SU-DHL-6 (cell line): ENCODE results near the gene TNFAIP8L1.

ENCODE experiments used
- H2AFZ ChIP-seq: fragments of 200-600 bp; sonication (generic); 2 replicates; pipeline ENCODE4 v1.6.1; 2014; ENCODE audit warnings: low read depth, mild to moderate bottlenecking, moderate library complexity, mixed read lengths, antibody characterized with exemption, low read length; ENCODE audit not compliant: severe bottlenecking
- H3F3A ChIP-seq: fragments of 200-600 bp; shearing (Covaris generic); 2 replicates; pipeline ENCODE4 v1.6.0; 2016; ENCODE audit warnings: antibody characterized with exemption, mild to moderate bottlenecking; ENCODE audit not compliant: insufficient read depth
- H3K27ac ChIP-seq: fragments of 200-600 bp; sonication (generic); 2 replicates; pipeline ENCODE4 v1.5.1; 2016; ENCODE audit warnings: low read depth, mild to moderate bottlenecking, low read length, moderate library complexity, mixed read lengths
- H3K27me3 ChIP-seq: fragments of 200-600 bp; sonication (generic), shearing (Covaris generic); 2 replicates; pipeline ENCODE4 v1.6.0; 2014; ENCODE audit warnings: mild to moderate bottlenecking, low read length
- H3K36me3 ChIP-seq: fragments of 200-600 bp; sonication (generic); 2 replicates; pipeline ENCODE4 v1.6.1; 2014; ENCODE audit warnings: mild to moderate bottlenecking, low read length, mixed read lengths
- H3K4me2 ChIP-seq: fragments of 300-600, 200-600 bp; shearing (Covaris generic), sonication (generic); 2 replicates; pipeline ENCODE4 v1.6.0; 2014; ENCODE audit warnings: low read length, low read depth, mild to moderate bottlenecking; ENCODE audit not compliant: poor library complexity, severe bottlenecking
- H3K4me3 ChIP-seq: fragments of 200-600 bp; sonication (generic); 2 replicates; pipeline ENCODE4 v1.5.1; 2014; ENCODE audit warnings: antibody characterized with exemption, low read length, mild to moderate bottlenecking, mixed read lengths; ENCODE audit not compliant: insufficient read depth, poor library complexity, severe bottlenecking
- H3K79me2 ChIP-seq: fragments of 200-600 bp; sonication (generic); 2 replicates; pipeline ENCODE4 v1.6.1; 2014; ENCODE audit warnings: mild to moderate bottlenecking, low read length, moderate library complexity; ENCODE audit not compliant: insufficient read depth
- H3K9ac ChIP-seq: fragments of 200-600 bp; sonication (generic); 2 replicates; pipeline ENCODE4 v1.7.0; 2014; ENCODE audit warnings: mild to moderate bottlenecking, low read length
- H3K9me2 ChIP-seq: fragments of 200-600 bp; sonication (generic); replicated peaks from 2 replicates; pipeline ENCODE4 v1.6.1; 2014; ENCODE audit warnings: low read length; ENCODE audit not compliant: insufficient read depth
- H3K9me3 ChIP-seq: fragments of 200-600 bp; sonication (generic); 2 replicates; pipeline ENCODE4 v1.6.1; 2014; ENCODE audit warnings: low read length, mixed read lengths; ENCODE audit not compliant: insufficient read depth
- H4K20me1 ChIP-seq: fragments of 200-600 bp; sonication (generic); 2 replicates; pipeline ENCODE4 v1.6.1; 2014; ENCODE audit warnings: low read depth, mild to moderate bottlenecking, antibody characterized with exemption, low read length, moderate library complexity, mixed read lengths
- EZH2phosphoT487 ChIP-seq: fragments of 200-600 bp; sonication (generic), shearing (Covaris generic); conservative IDR thresholded peaks from 2 replicates; pipeline ENCODE4 v1.6.1; 2018; ENCODE audit warnings: mild to moderate bottlenecking, antibody characterized with exemption, low read length, moderate library complexity, mixed read lengths
- TF ChIP-seq, protein P1 (sequence below): fragments of 200-600 bp; sonication (generic); IDR thresholded peaks from one replicate; pipeline ENCODE4 v1.5.1; 2017; ENCODE audit warnings: antibody characterized with exemption, mild to moderate bottlenecking, low read length, moderate library complexity; ENCODE audit not compliant: insufficient read depth, poor library complexity, severe bottlenecking

Gene TNFAIP8L1

DNA sequence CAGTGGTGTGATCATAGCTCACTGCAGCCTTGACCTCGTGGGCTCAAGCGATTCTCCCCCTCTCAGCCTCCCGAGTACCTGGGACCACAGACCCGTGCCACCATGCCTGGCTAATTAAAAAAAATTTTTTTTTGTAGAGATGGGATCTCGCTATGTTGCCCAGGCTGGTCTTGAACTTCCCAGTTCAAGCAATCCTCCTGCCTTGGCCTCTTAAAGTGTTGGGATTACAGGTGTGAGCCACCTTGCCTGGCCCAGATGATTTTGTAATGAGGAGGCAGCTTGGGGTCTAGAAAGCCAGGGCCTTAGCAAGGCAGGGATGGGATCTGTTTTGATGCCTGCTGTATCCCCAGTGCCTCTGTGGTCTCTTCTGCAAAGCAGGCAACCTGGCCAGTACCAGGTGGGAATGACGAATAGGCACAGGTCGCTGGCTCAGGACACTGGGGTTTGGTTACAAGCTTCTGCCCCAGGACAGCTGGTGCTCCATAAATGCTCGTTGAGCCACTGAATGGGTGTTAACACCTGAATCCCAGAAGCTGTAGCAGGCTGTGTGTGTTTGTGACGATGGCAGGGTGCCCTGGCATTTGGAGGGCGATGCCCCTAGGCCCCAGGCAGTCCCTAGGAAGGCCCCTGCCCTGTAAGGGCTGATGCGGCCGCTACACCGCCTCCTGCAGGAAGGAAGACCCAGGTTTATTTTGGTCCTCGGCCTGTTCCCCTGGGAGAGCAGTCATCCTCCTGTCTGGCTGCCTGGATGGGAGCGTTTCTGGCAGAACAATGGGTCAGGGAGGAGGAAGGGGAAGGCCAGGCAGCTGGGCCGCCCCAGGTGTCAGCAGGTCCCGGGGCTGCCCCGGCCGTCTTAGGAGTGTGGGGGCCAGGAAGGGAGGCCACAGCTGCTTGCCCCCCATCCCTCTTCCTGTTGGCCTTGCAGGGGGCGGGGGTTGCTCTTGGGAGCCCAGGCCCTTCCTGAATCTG, 8.6 kb downstream of the TNFAIP8L1 start:
- TF ChIP-seq EZH2phosphoT487 = no peak
- Histone ChIP-seq H3K4me3 (no peak overlapping the region), H3K9ac (no peak overlapping the region), H3K27ac (no peak overlapping the region), H3K36me3 (no peaks in the 10 kb centered on the region), H3F3A (no peaks in the 10 kb centered on the region), H3K9me2 (no peaks in the 10 kb centered on the region), H3K4me2 (no peak overlapping the region), H3K9me3 (no peaks in the 10 kb centered on the region), H2AFZ (no peak overlapping the region), H4K20me1 (no peaks in the 10 kb centered on the region), H3K27me3 (no peaks in the 10 kb centered on the region), H3K79me2 (peaks cover 6% of the 10 kb centered on the region; the same call in 1 of the 2 replicates)

DNA sequence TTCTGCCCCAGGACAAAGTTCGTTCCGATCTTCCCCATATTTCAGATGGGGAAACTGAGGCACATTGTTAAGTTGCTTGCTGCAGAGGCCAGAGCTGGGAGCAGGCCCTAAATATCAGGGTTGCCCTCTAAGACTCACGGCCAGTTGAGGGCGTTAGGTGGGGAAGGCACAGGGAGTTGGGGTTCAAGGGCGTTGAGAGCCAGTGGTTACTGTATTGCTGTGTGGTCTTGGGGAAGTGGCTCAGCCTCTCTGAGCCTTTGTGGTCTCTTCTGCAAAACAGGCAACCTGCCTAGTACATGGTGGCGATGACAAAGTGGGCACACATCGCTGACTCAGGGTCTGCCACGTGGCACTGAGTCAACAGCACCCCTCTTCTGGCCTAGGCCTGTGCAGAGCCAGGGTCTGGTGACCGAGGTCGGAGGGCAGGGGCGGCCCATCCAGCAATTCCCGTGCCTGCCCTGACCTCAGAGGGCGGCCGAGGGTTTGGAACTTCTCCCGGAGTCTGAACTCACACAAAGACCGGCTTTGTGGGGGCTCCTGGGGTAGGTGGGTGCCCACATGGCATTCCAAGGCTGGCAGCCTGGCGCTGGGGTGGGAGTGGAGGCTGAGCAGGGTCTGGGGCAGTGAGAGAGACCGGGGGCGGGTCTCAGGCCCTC, 10.2 kb downstream of the TNFAIP8L1 start:
- no peaks in the 10 kb centered on the region for H3F3A ChIP-seq
- no peak overlapping the region for H3K27ac ChIP-seq
- no peaks in the 10 kb centered on the region for H3K36me3 ChIP-seq
- H3K27me3 ChIP-seq = no peaks in the 10 kb centered on the region
- no peak overlapping the region for H2AFZ ChIP-seq
- TF ChIP-seq EZH2phosphoT487 = no peak
- TF ChIP-seq, protein P1, sequence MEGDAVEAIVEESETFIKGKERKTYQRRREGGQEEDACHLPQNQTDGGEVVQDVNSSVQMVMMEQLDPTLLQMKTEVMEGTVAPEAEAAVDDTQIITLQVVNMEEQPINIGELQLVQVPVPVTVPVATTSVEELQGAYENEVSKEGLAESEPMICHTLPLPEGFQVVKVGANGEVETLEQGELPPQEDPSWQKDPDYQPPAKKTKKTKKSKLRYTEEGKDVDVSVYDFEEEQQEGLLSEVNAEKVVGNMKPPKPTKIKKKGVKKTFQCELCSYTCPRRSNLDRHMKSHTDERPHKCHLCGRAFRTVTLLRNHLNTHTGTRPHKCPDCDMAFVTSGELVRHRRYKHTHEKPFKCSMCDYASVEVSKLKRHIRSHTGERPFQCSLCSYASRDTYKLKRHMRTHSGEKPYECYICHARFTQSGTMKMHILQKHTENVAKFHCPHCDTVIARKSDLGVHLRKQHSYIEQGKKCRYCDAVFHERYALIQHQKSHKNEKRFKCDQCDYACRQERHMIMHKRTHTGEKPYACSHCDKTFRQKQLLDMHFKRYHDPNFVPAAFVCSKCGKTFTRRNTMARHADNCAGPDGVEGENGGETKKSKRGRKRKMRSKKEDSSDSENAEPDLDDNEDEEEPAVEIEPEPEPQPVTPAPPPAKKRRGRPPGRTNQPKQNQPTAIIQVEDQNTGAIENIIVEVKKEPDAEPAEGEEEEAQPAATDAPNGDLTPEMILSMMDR = no peak
- H3K9me2 ChIP-seq = no peaks in the 10 kb centered on the region
- no peaks in the 10 kb centered on the region for H4K20me1 ChIP-seq
- H3K4me2 ChIP-seq = no peak overlapping the region
- no peak overlapping the region for H3K9ac ChIP-seq
- no peak overlapping the region for H3K4me3 ChIP-seq
- H3K9me3 ChIP-seq = no peaks in the 10 kb centered on the region
- H3K79me2 ChIP-seq = peaks cover 6% of the 10 kb centered on the region; the same call in 1 of the 2 replicates

DNA sequence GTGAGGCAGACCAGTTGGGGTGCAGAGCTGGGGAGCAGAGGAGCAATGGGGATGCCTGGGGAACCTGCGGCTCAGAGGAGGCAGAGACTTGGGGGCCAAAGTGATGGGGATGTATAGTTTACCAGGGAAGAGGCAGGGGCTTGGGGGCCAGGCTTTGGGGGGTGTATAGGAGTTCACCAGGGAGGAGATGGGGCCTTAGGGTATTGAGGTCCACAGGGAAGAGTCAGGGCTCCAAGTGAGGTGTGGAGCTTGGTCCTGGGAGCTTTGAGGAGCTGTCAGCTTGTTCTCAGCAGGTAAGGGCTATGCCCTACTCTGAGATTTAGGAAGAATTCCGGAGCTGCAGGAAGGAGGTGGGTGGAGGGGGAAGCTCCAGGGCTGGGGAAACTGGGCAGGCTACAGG, 10.8 kb downstream of the TNFAIP8L1 start:
- Histone ChIP-seq H3F3A (no peaks in the 10 kb centered on the region), H4K20me1 (no peaks in the 10 kb centered on the region), H3K27ac (no peak overlapping the region), H3K4me3 (no peak overlapping the region), H3K27me3 (no peaks in the 10 kb centered on the region), H3K9me2 (no peaks in the 10 kb centered on the region), H2AFZ (no peak overlapping the region), H3K9me3 (no peaks in the 10 kb centered on the region), H3K79me2 (peaks cover 6% of the 10 kb centered on the region; the same call in 1 of the 2 replicates), H3K36me3 (no peaks in the 10 kb centered on the region), H3K4me2 (no peak overlapping the region), H3K9ac (no peak overlapping the region)
- TF ChIP-seq EZH2phosphoT487 = no peak
- TF ChIP-seq, protein P1 = no peak

DNA sequence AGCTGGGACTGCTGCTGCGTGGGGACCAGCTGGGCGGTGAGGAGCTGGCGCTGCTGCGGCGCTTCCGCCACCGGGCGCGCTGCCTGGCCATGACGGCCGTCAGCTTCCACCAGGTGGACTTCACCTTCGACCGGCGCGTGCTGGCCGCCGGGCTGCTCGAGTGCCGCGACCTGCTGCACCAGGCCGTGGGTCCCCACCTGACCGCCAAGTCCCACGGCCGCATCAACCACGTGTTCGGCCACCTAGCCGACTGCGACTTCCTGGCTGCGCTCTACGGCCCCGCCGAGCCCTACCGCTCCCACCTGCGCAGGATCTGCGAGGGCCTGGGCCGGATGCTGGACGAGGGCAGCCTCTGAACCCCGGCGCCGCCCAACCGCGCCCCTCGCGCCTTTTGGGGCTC, 12.8 kb downstream of the TNFAIP8L1 start:
- Histone ChIP-seq H3K27ac (no peak overlapping the region), H3K27me3 (no peaks in the 10 kb centered on the region), H3K9me3 (no peaks in the 10 kb centered on the region), H4K20me1 (no peaks in the 10 kb centered on the region), H2AFZ (no peak overlapping the region), H3K36me3 (no peaks in the 10 kb centered on the region), H3K4me3 (no peak overlapping the region), H3K79me2 (peaks cover 6% of the 10 kb centered on the region; the same call in 1 of the 2 replicates), H3K9ac (no peak overlapping the region), H3F3A (no peaks in the 10 kb centered on the region), H3K4me2 (no peak overlapping the region), H3K9me2 (no peaks in the 10 kb centered on the region)
- no peak for TF ChIP-seq EZH2phosphoT487
- TF ChIP-seq, protein P1 = no peak
